Retinal pigment epithelial cell (primary cell): Measurements from ENCODE around the gene CARD19.

Experiments used
- DNase-seq: peaks from one replicate; pipeline ENCODE4 v3.0.0-alpha.2; 2010; ENCODE audit warnings: low read depth
- H3K4me3 ChIP-seq: 2 replicates; pipeline ENCODE4 v1.5.1; 2011; ENCODE audit warnings: mild to moderate bottlenecking, low read length, control low read depth, moderate library complexity
- CTCF ChIP-seq: conservative IDR thresholded peaks from 2 replicates; pipeline ENCODE4 v1.5.1; 2011; ENCODE audit warnings: low read depth, low read length, control low read depth, inconsistent platforms

Gene CARD19

GRCh38 chr9:93059715-93060578, 36.1 kb upstream of the CARD19 start:
- TF ChIP-seq CTCF, result no peak
- DNase-seq, result no peak
- H3K4me3 ChIP-seq, result no peak overlapping the region

- no peak overlapping the region for H3K4me3 ChIP-seq
- no peak for TF ChIP-seq CTCF
- DNase-seq, result no peak
Measured at GRCh38 chr9:93060746-93061259, 35.2 kb upstream of the CARD19 start.

GRCh38 chr9:93061260-93061751, 34.7 kb upstream of the CARD19 start:
- no peak for DNase-seq
- no peak overlapping the region for H3K4me3 ChIP-seq
- TF ChIP-seq CTCF, result no peak

- no peak for TF ChIP-seq CTCF
- no peak overlapping the region for H3K4me3 ChIP-seq
- no peak for DNase-seq
Measured at GRCh38 chr9:93061791-93062763, 33.9 kb upstream of the CARD19 start.

GRCh38 chr9:93064392-93065134, 31.5 kb upstream of the CARD19 start:
- no peak for DNase-seq
- no peak overlapping the region for H3K4me3 ChIP-seq
- TF ChIP-seq CTCF, result no peak

GRCh38 chr9:93065135-93065720, 30.8 kb upstream of the CARD19 start:
- H3K4me3 ChIP-seq, result no peak overlapping the region
- DNase-seq, result no peak
- no peak for TF ChIP-seq CTCF
